ENCODE data around the gene PDE11A. TPM values are rescaled to one million over a fixed set of nuclear protein-coding genes. Genes with fewer than 3 reads are reported as not detected.

The PDE11A gene
- total and polyA plus RNA-seq, 2 of the 13 experiments (the other 11 are each of a cell fraction or from before 2014, with no cell fraction given) = 1.2 to 1.7 TPM

GRCh38 chr2:177857538-177857937 lies 215.0 kb downstream of the PDE11A start:
- no peaks in the 10 kb centered on the region for H3K4me1 ChIP-seq (ENCODE audit: insufficient read depth, low read length)
- DNase-seq (ENCODE audit: low spot score) = no peak
- FAIRE-seq = no peak
- no peak overlapping the region for H3K4me3 ChIP-seq (replicated peaks in 1 of 3; ENCODE audit: insufficient read depth in 1 of 3, low read depth in 2 of 3, low read length in 3 of 3)
- no peaks in the 10 kb centered on the region for H4K20me1 ChIP-seq (ENCODE audit: insufficient read depth, low read length)
- H3K36me3 ChIP-seq (replicated peaks in 1 of 2; ENCODE audit: control insufficient read depth in 1 of 2, insufficient read depth in 2 of 2, low read length in 2 of 2) = no peaks in the 10 kb centered on the region
- POLR2A ChIA-PET = no interaction called here
- H3K79me2 ChIP-seq (ENCODE audit: insufficient read depth, low read length) = no peaks in the 10 kb centered on the region
- intact Hi-C loops (cut with micrococcal nuclease; ENCODE audit: unreplicated experiment) = no loop called here
- in situ Hi-C loops (cut with HindIII; ENCODE audit: extremely low pct_ligation_motif_present, low pct_unique_long_range_greater_than_20kb) = no loop called here
- no peak for TF ChIP-seq ZNF232 (CRISPR knock-in tag; IDR thresholded peaks at IDR 0.05; ENCODE audit: borderline replicate concordance)
- TF ChIP-seq, protein P1, sequence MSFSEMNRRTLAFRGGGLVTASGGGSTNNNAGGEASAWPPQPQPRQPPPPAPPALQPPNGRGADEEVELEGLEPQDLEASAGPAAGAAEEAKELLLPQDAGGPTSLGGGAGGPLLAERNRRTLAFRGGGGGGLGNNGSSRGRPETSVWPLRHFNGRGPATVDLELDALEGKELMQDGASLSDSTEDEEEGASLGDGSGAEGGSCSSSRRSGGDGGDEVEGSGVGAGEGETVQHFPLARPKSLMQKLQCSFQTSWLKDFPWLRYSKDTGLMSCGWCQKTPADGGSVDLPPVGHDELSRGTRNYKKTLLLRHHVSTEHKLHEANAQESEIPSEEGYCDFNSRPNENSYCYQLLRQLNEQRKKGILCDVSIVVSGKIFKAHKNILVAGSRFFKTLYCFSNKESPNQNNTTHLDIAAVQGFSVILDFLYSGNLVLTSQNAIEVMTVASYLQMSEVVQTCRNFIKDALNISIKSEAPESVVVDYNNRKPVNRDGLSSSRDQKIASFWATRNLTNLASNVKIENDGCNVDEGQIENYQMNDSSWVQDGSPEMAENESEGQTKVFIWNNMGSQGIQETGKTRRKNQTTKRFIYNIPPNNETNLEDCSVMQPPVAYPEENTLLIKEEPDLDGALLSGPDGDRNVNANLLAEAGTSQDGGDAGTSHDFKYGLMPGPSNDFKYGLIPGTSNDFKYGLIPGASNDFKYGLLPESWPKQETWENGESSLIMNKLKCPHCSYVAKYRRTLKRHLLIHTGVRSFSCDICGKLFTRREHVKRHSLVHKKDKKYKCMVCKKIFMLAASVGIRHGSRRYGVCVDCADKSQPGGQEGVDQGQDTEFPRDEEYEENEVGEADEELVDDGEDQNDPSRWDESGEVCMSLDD (CRISPR knock-in tag; IDR thresholded peaks at IDR 0.05; ENCODE audit: borderline replicate concordance) = no peak
- no peak for TF ChIP-seq ZNF775 (CRISPR knock-in tag; IDR thresholded peaks at IDR 0.05; ENCODE audit: borderline replicate concordance)
- TF ChIP-seq, protein P2, sequence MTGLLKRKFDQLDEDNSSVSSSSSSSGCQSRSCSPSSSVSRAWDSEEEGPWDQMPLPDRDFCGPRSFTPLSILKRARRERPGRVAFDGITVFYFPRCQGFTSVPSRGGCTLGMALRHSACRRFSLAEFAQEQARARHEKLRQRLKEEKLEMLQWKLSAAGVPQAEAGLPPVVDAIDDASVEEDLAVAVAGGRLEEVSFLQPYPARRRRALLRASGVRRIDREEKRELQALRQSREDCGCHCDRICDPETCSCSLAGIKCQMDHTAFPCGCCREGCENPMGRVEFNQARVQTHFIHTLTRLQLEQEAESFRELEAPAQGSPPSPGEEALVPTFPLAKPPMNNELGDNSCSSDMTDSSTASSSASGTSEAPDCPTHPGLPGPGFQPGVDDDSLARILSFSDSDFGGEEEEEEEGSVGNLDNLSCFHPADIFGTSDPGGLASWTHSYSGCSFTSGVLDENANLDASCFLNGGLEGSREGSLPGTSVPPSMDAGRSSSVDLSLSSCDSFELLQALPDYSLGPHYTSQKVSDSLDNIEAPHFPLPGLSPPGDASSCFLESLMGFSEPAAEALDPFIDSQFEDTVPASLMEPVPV (CRISPR knock-in tag; IDR thresholded peaks at IDR 0.05) = no peak
- no peak for TF ChIP-seq SSRP1 (CRISPR knock-in tag; IDR thresholded peaks at IDR 0.05)
- no peak for TF ChIP-seq NR2F6 (IDR thresholded peaks at IDR 0.05)
- no peak for TF ChIP-seq NR2F6 (CRISPR knock-in tag; IDR thresholded peaks at IDR 0.05)
- TF ChIP-seq ZNF350 (CRISPR knock-in tag; IDR thresholded peaks at IDR 0.05; ENCODE audit: borderline replicate concordance, low read depth) = no peak
- no peak for TF ChIP-seq ZNF430 (CRISPR knock-in tag; IDR thresholded peaks at IDR 0.05)
- no peak for TF ChIP-seq TP53 (CRISPR knock-in tag; conservative IDR thresholded peaks at IDR 0.05)
- TF ChIP-seq, protein P3, sequence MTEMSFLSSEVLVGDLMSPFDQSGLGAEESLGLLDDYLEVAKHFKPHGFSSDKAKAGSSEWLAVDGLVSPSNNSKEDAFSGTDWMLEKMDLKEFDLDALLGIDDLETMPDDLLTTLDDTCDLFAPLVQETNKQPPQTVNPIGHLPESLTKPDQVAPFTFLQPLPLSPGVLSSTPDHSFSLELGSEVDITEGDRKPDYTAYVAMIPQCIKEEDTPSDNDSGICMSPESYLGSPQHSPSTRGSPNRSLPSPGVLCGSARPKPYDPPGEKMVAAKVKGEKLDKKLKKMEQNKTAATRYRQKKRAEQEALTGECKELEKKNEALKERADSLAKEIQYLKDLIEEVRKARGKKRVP (CRISPR knock-in tag; IDR thresholded peaks at IDR 0.05) = no peak
- TF ChIP-seq TMF1 (CRISPR knock-in tag; IDR thresholded peaks at IDR 0.05; ENCODE audit: low read depth) = no peak
- no peak for TF ChIP-seq ZNF18 (CRISPR knock-in tag; IDR thresholded peaks at IDR 0.05; ENCODE audit: insufficient replicate concordance)
- TF ChIP-seq ZNF570 (CRISPR knock-in tag; IDR thresholded peaks at IDR 0.05; ENCODE audit: borderline replicate concordance) = no peak
- no peak for TF ChIP-seq CEBPB (IDR thresholded peaks at IDR 0.05; ENCODE audit: borderline replicate concordance, low read depth, low read length)
- no peak for TF ChIP-seq ZNF761 (CRISPR knock-in tag; conservative IDR thresholded peaks at IDR 0.05)
- no peak for TF ChIP-seq ELF4 (CRISPR knock-in tag; IDR thresholded peaks at IDR 0.05; ENCODE audit: borderline replicate concordance)
- H3K4me2 ChIP-seq (ENCODE audit: low read depth, low read length) = no peak overlapping the region
- H3K27ac ChIP-seq (ENCODE audit: extremely low read length, insufficient read depth, low read length) = no peak overlapping the region
- H3K9me3 ChIP-seq (ENCODE audit: low read length) = no peaks in the 10 kb centered on the region
- ATAC-seq = no peak
- no TSS peak for BruUV-seq (replicated peaks)
- WGBS (ENCODE audit: low lambda C conversion rate) = 5% methylated on average over 1 of the region's 1 CpG
- CTCF ChIA-PET (ENCODE audit: low intra/inter-chr PET ratio, low total read pairs) = no interaction called here
- H2AFZ ChIP-seq (ENCODE audit: low read length) = no peak overlapping the region
- H3K27me3 ChIP-seq (ENCODE audit: control insufficient read depth in 1 of 2, insufficient read depth in 2 of 2, low read length in 2 of 2) = no peaks in the 10 kb centered on the region
- no peak overlapping the region for H3K9ac ChIP-seq (ENCODE audit: insufficient read depth, low read depth, low read length)
